HG02763 (cell line): ENCODE data around the gene NDRG3.

Source experiments
- ATAC-seq: cut with Tn5 transposase; IDR thresholded peaks from one replicate; pipeline ENCODE4 v1.9.1; 2021; ENCODE audit warnings: mild to moderate bottlenecking, moderate library complexity; ENCODE audit not compliant: unreplicated experiment

The NDRG3 gene

GRCh38 chr20:36761125-36761524, 15.2 kb upstream of the NDRG3 start:
- no peak for ATAC-seq

- no peak for ATAC-seq
Observed at GRCh38 chr20:36760647-36761046, 14.8 kb upstream of the NDRG3 start.

- no peak for ATAC-seq
Observed at GRCh38 chr20:36758276-36758675, 12.4 kb upstream of the NDRG3 start.

GRCh38 chr20:36756496-36756895, 10.6 kb upstream of the NDRG3 start:
- ATAC-seq: no peak

GRCh38 chr20:36754656-36755222, 8.8 kb upstream of the NDRG3 start:
- ATAC-seq: no peak

- ATAC-seq: no peak
Observed at GRCh38 chr20:36752582-36752981, 6.7 kb upstream of the NDRG3 start.

GRCh38 chr20:36745234-36745926, 510 bp downstream of the NDRG3 start:
- ATAC-seq: peak; percentile 35

- ATAC-seq: no peak
Observed at GRCh38 chr20:36744764-36745191, 1.1 kb downstream of the NDRG3 start.

GRCh38 chr20:36744243-36744642, 1.6 kb downstream of the NDRG3 start:
- no peak for ATAC-seq

GRCh38 chr20:36742558-36742957, 3.3 kb downstream of the NDRG3 start:
- ATAC-seq: no peak

GRCh38 chr20:36741072-36741471, 4.8 kb downstream of the NDRG3 start:
- no peak for ATAC-seq

GRCh38 chr20:36737183-36737499, 8.7 kb downstream of the NDRG3 start:
- ATAC-seq: no peak

- no peak for ATAC-seq
Observed at GRCh38 chr20:36736451-36737182, 9.3 kb downstream of the NDRG3 start.

GRCh38 chr20:36732456-36732855, 13.4 kb downstream of the NDRG3 start:
- no peak for ATAC-seq

GRCh38 chr20:36728986-36729385, 16.9 kb downstream of the NDRG3 start:
- no peak for ATAC-seq

- ATAC-seq: no peak
Observed at GRCh38 chr20:36726168-36726567, 19.7 kb downstream of the NDRG3 start.

- no peak for ATAC-seq
Observed at GRCh38 chr20:36720510-36720909, 25.4 kb downstream of the NDRG3 start.

GRCh38 chr20:36717657-36718056, 28.2 kb downstream of the NDRG3 start:
- no peak for ATAC-seq

- ATAC-seq: no peak
Observed at GRCh38 chr20:36717021-36717420, 28.9 kb downstream of the NDRG3 start.

- ATAC-seq: no peak
Observed at GRCh38 chr20:36712775-36713174, 33.1 kb downstream of the NDRG3 start.

- ATAC-seq: no peak
Observed at GRCh38 chr20:36709126-36709525, 36.8 kb downstream of the NDRG3 start.

- no peak for ATAC-seq
Observed at GRCh38 chr20:36703530-36703929, 42.4 kb downstream of the NDRG3 start.
